ENCODE results near the gene FAM168B.

DNA sequence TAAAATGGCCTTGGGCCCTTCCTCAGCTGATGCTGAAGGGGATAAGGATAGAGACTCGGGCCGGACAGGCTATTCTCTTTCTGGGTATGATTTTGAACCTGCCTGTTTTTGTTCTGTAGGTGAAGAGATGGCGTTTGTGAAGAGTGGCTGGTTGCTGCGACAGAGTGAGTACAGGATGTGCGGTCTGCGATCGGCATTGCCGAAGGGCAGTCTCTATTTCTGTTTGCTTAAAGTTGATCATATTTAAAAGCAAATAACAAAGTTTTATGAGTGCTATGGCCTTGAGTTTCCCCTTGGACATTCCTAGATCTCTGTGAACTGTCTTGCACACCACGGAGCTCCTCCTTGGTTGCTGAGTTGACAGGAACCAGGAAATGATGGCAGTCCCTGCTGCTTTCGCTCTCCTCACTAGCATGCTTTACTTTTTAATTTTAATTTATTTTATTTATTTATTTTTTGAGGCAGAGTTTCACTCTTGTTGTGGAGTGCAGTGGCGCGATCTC lies 27.6 kb upstream of the FAM168B start:
- no peak for TF ChIP-seq POLR2A (IDR thresholded peaks at IDR 0.05)
- TF ChIP-seq, protein P1, sequence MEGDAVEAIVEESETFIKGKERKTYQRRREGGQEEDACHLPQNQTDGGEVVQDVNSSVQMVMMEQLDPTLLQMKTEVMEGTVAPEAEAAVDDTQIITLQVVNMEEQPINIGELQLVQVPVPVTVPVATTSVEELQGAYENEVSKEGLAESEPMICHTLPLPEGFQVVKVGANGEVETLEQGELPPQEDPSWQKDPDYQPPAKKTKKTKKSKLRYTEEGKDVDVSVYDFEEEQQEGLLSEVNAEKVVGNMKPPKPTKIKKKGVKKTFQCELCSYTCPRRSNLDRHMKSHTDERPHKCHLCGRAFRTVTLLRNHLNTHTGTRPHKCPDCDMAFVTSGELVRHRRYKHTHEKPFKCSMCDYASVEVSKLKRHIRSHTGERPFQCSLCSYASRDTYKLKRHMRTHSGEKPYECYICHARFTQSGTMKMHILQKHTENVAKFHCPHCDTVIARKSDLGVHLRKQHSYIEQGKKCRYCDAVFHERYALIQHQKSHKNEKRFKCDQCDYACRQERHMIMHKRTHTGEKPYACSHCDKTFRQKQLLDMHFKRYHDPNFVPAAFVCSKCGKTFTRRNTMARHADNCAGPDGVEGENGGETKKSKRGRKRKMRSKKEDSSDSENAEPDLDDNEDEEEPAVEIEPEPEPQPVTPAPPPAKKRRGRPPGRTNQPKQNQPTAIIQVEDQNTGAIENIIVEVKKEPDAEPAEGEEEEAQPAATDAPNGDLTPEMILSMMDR (IDR thresholded peaks at IDR 0.05): no peak
